ENCODE results near the gene CD33. TPM values are rescaled to one million over a fixed set of nuclear protein-coding genes. Genes with fewer than 3 reads are reported as not detected.
"Not testable (repeated sequence)": the region's sequence is repeated elsewhere in the genome, so short reads cannot be mapped to it uniquely, and the experiment has no call there.

CD33 gene
- 4.4 TPM for total RNA-seq
- long read RNA-seq, partial matches to known transcripts: 1 of 1 reads
- long read RNA-seq, other reads (novel, unspliced or antisense): 0 of 1 reads

DNA sequence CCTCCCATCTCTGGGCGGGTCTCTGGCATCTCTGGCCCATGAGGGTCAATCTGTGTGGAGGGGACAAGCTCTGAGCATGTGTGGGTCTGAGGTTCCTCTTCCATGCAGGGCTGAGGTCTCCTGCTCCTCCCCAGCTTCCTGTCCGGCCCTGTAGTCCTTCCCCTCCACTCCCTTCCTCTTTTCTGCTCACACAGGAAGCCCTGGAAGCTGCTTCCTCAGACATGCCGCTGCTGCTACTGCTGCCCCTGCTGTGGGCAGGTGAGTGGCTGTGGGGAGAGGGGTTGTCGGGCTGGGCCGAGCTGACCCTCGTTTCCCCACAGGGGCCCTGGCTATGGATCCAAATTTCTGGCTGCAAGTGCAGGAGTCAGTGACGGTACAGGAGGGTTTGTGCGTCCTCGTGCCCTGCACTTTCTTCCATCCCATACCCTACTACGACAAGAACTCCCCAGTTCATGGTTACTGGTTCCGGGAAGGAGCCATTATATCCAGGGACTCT lies at the start of gene CD33:
Gene CD33 (plus strand): TSS at position 183 of the 496 bp plus-strand sequence. CDS start 39 bp downstream, at position 222.
- DNase-seq: peak; percentile 35
- ATAC-seq: peak; percentile 81
- intact Hi-C loops (cut with micrococcal nuclease): not testable (repeated sequence)

DNA sequence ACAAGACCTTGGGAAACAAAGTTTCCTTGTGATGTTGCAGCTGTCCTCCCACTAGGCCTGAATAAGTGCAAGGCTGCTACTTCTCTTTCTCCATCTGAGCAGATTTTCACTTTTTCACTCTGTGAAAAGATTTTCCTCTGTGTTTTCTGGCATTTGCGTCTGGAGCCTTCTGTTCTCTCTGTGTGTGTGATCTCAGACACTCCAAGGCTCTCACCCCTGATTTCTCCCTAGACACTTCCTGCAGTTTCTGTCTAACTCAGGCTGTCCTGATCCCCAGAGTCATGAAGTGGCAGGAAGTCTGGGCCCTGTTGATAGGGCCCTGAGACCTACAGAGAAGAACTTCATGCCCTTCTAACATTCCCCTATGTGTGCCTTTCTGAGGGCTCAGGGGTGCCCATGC lies 45.6 kb upstream of the CD33 start:
- intact Hi-C loops (cut with micrococcal nuclease): no loop called here
- ATAC-seq: peak; percentile 61
- DNase-seq: no peak

DNA sequence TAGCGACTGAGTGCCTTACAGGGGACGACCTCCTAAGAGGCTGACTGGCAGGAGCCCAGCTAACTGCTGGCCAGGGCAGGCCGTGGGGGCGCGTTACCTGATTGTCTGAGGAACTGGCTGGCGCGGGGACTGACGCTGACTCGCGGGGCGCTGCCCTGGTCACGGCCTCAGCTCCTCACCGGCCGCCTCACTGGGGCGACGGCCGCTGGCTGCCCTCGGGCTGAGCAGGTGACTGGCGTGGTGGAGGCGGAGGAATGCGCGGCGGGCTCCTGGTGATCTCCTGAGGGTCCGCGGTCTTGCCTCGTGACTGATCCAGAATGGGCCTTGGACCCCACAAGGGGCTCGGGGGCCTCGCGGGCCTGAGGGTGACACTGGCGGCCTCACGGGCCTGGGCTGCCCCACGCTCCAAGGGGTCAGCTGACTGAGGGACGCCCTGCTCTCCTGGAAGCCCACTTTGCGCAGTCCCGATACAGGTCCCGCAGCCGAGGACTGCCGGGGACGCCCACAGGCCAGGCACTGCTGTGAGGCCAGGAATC lies 43.4 kb upstream of the CD33 start:
- ATAC-seq: no peak
- no peak for DNase-seq
- intact Hi-C loops (cut with micrococcal nuclease): no loop called here

DNA sequence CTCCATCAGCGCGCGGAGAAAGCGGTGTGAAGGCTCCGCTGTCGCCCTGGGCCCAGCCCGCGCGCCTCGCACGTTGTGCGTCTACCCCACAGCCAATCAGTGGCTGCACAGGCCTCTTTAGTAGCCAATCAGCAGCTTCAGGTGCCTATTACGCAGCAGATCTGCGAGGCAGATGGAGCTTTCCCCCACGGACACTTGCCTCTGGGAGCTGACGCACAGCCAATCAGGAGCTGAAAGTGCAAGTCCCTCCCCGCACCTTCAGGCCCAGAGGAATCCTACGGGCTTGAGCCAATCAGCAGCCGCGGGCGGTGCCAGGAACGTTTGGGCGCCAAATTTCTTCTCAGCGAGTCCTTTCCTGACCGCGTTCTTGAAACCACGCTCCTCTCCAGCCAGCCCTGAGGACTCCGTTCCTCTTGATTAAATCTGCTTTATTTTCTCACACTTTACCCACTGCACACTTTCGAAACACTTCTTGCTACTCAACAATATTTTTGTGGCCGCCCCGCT lies 42.9 kb upstream of the CD33 start:
- no peak for ATAC-seq

DNA sequence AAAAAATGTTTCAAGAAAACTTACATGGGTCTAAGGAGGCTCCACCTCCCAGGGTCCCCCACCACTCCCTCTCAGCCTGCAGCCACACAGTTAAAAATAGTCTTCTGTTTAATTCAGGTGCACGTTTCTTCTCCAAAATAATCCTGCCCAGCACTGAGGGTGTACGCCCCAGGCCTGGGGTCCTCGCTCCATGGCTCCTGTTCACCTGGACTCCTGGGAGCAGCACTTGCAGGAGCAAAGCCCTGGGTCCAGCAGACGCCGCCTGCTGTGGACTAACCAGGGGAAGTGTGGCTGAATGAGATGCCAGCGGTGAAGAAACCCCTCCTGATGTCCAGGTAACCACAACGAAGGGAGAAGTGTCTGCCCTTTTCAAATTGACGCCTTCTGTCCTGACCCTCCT lies 41.3 kb upstream of the CD33 start:
- no peak for ATAC-seq
- no peak for DNase-seq
- intact Hi-C loops (cut with micrococcal nuclease): no loop called here

More for the DNA sequence above, 42.9 kb upstream of the CD33 start:
- intact Hi-C loops (cut with micrococcal nuclease): no loop called here
- no peak for DNase-seq

DNA sequence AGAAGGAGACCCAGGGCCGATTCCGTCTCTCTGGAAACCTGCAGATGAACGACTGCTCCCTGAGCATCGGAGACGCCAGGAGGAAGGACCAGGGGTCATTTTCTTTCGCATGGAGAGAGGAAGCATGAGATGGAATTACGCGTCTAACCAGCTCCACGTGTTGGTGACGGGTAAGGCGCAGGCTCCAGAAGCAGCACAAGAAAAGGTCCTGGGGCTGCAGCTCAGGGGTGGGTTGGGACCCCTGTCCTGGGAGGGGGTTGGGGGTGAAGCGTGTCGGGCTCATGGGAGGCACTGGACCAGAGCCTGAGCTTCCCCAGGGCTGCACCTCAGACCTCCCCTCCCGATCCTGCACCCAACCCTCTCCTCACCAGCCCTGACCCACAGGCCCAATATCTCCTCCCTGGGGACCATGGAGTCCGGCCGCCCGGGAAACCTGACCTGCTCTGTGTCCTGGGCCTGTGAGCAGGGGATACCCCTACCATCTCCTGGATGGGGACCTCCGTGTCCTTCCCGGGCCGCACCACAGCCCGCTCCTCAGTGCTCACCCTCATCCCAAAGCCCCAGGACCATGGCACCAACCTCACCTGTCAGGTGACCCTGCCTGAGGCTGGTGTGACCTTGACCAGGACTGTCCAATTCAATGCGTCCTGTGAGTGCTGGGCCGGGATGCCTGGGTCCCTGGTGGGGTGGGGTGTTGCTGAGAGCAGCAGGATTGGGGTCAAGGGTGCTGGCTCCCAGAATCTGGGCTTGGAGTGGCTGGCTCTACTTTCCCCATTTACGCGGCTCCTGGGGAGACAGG lies 39.6 kb upstream of the CD33 start:
- intact Hi-C loops (cut with micrococcal nuclease): no loop called here
- ATAC-seq: no peak
- no peak for DNase-seq

DNA sequence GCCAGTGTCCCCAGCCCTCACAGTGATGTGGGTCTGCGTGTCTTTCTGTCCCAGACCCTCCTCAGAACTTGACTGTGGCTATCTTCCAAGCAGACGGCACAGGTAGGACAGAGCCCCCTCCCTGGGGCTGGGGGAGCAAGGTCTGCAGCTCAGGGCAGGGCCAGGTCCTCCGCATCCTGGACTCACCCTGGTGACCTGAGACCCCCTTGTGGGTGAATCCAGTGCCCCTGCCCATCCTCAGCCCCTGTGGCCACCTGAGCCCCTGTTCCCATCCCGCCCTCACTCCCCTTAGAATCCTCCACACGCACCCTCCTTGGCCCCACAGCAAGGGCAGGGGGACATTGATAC lies 39.0 kb upstream of the CD33 start:
- intact Hi-C loops (cut with micrococcal nuclease): no loop called here
- ATAC-seq: no peak
- DNase-seq: no peak

DNA sequence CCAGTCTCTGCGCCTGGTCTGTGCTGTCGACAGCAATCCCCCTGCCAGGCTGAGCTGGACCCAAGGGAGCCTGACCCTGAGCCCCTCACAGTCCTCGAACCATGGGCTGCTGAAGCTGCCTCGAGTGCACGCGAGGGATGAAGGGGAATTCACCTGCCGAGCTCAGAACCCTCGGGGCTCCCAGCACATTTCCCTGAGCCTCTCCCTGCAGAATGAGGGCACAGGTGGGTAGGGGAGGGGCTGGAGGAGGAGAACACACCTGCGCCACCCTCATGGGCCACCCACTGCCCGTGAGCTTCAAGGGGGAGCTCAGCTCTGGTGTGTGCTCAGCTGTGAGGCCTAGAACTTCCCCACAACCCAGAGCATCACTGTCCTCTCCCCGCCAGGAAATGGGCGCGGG lies 38.6 kb upstream of the CD33 start:
- DNase-seq: no peak
- ATAC-seq: no peak

DNA sequence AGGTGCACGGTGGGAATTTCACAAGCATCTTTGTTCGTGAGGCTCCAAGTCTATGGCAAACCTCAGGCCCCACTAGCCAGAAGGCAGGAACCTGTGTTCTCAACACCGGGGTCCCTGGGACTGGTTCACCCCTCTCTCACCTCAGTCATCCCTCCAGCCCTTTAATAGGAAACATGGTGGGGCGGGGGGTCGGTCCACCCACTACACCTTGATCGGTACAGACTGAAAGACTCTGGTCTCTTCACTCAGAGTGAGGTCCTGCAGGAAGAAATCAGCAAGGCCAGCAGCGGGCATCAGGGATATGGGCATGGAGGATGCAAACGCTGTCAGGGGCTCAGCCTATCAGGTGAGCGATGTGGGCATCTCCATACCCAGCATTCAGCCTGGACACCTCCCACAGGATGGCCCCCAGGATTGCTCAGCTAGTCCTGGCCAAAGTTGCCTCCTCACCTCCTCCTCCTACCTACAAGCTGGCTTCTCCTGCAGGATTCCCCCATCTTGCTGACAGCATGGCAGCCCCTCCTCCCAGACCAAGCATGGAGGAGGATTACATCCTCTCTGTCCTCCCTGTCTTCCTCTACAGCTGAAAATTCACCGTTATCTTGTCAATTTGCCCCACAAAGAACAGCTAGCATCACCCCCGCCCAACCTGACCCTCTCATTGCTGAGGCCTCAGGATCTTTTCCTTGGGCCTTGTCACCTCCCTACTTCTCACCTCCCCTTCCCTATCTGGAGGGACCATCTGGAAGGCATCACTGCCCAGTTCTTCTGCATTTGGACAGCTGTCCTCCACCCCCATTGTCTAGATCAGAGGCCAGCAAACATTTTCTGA lies 37.3 kb upstream of the CD33 start:
- no peak for ATAC-seq
- intact Hi-C loops (cut with micrococcal nuclease): no loop called here
- DNase-seq: no peak

More for the DNA sequence above, 38.6 kb upstream of the CD33 start:
- intact Hi-C loops (cut with micrococcal nuclease): no loop called here

DNA sequence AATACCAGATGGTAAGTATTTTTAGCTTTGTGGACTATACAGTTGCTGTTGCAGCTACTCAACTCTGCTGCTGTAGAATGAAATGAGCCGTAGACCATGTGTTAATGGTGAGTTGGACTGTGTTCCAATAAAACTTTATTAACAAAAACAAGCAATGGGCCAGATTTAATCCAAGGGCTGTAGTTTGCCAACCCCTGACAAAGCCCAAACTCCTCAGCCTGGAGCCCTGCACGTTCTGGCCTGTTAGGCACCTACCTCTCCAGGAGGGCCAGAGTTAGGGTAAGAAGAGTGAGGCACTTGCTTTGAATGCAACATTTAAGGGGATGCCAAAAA lies 36.7 kb upstream of the CD33 start:
- no peak for ATAC-seq
- intact Hi-C loops (cut with micrococcal nuclease): no loop called here
- DNase-seq: no peak

DNA sequence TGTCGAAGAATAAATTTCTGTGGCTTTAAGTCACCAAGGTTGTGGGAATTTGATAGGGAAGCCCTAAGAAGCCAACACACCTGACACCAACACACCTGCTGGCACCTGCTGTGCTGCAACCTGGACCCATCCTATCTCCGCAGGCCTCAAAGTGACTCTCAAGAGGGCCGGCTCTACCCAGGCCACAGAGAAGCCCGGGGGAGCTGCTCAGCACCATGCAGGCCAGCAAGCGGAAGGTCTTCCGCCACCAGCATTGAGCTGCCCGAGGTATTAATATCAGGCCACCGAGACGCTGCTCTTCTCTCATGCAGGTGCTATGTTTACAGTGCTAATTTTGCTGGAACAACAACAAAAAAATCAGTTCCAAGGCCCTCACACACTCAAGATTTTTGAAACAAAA lies 32.2 kb upstream of the CD33 start:
- DNase-seq (no peak), ATAC-seq (no peak)
- intact Hi-C loops (cut with micrococcal nuclease): no loop called here

DNA sequence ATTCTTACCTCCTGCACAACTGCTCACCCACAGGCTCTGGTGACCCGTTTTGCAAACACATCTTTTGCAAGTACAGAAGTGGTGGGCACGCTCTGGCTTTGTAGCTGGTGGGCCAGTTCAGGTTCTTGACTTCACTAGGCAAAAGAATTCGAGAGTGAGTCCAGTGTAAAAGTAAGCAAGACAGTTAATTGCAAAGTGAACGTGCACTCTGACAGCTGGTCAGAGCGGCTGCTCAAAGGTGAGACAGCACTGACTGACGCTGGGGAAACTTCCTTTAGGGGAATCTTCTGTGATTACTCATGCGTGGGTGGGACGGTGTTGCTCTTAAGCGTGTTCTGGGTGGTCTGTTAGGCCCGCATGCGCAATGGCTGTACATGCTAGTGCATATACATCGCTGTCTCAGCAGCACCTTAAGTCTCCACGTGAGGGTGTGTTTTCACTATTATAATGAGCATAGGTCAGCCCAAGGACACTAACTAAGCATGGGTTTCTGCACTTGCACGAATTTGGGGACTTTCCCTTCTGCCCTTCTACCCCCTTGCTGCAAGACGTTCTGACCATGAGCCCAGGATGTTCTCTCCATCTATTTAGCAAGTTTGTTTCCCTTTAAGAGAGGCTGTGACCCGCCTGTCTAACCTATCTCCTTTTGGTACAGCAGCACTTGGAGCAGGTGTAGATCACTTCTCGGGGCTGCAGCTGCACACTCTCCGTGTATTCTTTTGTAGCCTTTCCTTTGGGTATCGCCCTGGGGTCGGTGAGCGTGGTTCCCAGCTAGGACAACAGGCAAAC lies 30.2 kb upstream of the CD33 start:
- intact Hi-C loops (cut with micrococcal nuclease): no loop called here
- ATAC-seq (no peak), DNase-seq (no peak)

DNA sequence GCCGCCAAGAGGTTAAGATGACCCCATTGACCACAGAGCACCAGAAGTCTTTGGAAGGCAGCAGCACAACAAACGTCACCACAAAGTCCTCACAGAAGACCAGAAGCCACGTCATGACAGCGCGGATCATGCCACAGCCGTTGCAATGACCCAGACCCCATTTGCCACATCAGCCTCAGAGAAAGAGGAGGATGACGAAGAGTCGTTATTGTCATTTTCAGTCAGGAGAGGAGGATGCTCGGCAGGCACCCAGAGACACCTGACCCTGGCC lies 29.6 kb upstream of the CD33 start:
- DNase-seq (no peak), ATAC-seq (no peak)
- intact Hi-C loops (cut with micrococcal nuclease): no loop called here

DNA sequence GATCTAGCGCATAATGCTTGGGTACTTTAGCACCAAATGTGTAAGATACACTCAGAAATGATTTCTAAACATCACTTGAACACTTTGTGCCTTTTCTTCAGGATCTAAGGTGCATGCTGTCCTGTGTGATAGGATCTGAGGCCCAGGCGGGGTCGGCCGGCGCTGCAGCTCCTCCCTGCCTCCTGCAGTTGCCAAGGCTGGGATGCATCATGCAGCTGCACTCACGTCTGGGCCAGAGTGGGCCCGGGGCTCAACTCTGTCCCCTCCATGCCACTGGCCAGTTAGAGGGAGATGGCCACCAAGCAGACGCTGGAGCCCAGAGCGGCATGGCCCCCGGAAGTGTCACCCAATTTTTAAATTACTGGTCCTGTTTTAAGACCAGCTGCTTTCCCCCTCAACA lies 29.3 kb upstream of the CD33 start:
- intact Hi-C loops (cut with micrococcal nuclease): no loop called here
- ATAC-seq: no peak
- DNase-seq: no peak

DNA sequence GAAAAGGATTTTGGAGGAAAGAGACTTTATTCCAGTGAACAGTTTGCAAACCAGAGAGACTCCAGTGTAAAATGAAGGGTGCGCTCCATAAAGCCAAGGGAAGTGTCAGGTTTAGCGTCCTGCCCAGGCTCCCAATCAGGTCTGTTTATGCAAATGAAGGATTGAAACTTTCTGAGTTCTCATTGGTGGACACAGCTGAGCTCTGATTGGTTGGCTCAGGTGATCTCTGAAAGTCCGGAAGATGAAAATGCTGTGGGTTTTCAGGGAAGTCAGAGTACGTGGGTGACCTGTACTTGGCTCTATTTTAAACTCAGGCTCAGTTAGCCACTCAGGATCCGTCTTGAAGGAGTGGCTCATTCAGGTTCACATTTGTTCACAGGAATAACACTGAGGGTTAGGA lies 28.7 kb upstream of the CD33 start:
- intact Hi-C loops (cut with micrococcal nuclease): no loop called here
- DNase-seq (no peak), ATAC-seq (no peak)

DNA sequence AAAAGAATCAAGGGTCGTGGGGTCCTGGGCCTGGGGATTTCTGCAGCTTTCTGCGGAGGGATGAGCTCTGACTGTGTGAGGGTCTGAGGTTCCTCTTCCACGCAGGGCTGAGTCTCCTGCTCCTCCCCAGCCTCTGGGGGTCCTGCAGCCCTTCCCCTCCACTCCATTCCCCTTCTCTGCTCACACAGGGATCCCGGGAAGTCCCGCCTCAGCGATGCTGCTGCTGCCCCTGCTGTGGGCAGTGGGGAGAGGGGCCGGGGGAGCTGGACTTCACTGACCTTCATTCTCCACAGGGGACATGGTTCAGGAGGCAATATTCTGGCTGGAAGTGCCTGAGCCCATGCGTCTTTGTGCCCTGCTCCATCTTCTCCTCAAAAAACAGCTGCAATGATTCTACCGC lies 26.2 kb upstream of the CD33 start:
- ATAC-seq: no peak
- intact Hi-C loops (cut with micrococcal nuclease): no loop called here
- DNase-seq: no peak

DNA sequence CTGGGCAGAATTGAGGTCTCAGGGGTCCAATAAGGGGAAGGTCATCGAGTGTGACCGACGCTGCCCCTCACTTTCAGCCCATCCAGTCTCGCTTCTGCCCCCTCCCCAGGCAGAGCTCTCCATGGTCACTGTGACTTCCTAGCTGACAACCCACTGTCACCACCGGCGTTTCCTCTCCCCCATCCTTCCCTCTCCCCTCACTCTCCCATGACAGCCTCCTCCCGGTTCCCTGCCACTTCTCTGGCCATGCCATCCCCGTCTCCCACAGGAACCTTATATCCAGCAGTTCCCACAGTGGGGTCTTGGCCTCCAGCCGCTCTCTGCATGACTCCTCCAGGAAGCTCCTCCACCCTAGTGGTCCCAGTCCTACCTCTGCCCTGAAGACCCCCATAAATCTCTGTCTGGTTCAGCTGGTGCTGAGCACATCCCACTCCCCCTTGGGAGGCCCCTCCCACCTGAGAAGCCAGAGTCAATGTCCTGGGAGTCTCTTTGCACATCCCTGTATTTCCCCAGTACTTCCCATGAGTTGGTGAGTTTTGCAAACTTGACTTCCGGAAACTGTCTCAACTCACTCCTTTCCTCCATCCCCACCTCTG lies 24.7 kb upstream of the CD33 start:
- DNase-seq: no peak
- intact Hi-C loops (cut with micrococcal nuclease): no loop called here
- ATAC-seq: no peak

DNA sequence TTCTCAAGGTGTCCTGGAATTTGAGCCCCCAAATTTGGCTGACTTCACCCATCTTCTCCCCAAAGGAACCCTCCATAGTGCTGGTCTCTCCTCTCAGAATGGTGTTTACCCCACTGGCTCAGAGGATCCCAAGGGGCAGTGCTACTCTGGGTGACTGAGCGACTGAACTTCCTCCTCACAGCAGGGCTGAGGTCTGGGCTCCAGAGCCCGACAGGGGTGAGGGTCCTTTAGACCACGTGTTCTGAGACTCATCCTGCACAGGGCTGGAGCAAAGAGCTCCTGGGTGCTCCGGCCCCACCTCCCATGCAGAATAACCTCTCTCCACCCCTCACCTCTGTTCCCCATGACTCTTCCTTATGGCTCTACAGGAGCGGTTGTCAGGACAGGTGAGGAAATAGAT lies 23.2 kb upstream of the CD33 start:
- no peak for DNase-seq
- no peak for ATAC-seq
- intact Hi-C loops (cut with micrococcal nuclease): no loop called here

DNA sequence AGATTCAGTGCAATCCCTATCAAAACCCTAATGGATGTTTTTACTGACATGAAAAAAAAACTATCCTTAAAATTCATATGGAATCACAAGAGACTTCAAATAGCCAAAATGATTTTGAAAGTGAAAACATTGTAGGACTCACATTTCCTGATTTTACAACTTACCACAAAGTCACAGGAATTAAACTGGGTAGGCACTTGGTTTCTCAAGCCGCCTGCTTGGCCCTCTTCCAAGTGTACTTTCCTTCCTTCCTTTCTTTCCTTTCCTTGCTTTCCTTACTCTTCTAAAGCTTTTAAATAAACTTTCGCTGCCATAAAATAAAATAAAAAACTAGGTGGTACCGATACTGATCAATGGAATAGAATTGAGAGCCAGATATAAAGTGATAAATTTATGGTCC lies 21.0 kb upstream of the CD33 start:
- ATAC-seq (no peak), DNase-seq (no peak)
- intact Hi-C loops (cut with micrococcal nuclease): no loop called here

Data from left ventricle myocardium superior (tissue), 1 donor.